ENCODE measurements around the gene SORBS2.
"Not testable (repeated sequence)": the region's sequence is repeated elsewhere in the genome, so short reads cannot be mapped to it uniquely, and the experiment has no call there.

SORBS2 gene

DNA sequence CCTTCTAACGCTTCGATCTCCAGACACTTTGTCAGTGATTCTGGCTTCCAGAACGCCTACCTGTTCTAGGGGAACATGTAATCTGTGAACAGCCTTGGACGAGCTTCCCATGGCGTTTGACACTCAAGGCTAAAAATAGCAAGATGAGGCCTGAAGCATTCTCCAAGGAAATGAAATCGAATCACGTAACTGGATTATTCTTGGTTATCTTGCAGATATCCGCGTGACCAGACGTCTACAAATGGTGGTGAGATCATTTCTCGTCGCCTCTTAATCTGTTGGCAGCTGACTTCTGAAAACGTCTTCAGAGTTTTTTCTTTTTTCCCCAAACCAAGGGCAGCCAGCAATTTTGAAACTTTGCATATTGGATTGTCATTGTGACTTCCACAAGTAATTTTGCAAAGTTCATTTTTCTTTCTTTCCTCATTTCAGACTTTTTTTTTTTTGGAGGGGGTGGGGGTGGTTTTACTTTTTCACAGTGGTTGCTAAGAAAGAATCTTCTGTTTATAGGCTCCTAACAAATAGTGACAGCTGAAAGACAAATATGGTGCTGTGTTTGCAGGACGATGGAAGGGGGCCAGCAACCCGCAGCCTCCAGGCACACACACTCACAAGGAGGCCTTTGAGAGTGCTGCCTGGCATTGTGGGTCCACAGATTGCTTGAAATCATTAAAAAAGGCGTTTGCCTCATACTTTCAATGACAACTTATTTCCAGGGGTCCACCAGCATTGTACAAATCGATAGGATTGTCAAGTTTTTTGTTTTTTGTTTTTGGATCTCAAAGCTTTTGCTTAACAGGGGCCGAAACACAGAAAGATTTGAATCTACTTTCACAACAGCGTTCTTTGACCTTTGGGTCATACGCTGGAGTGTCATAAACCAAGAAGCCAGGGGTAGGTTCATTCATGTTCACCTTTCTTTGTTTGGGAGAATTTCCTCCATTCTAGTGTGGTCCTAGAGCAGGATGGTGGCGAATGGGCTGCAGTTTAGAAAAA is 244.3 kb downstream of the SORBS2 start:
- in situ Hi-C loops (cut with HindIII; ENCODE audit: low sequenced_read_pairs): no loop called here

DNA sequence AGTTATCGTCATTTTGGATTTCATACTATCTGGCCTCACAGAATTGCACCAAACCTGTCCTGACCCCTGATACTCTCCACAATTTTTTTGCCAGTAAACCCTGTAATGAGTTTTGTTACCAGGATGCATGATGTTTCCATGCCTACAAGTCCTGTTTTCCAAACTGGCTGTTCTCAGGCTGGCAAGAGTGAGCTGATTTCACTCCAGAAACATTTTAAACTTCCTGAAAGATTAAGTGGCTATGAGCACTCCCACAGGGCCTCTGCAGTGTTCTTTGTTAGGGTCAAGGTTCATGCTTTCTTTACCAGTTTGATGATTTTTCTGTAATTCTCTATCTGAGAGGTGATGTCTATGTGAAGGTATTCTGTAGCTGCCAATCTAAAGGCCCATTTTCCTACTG is 245.0 kb downstream of the SORBS2 start:
- in situ Hi-C loops (cut with HindIII; ENCODE audit: low sequenced_read_pairs): no loop called here

DNA sequence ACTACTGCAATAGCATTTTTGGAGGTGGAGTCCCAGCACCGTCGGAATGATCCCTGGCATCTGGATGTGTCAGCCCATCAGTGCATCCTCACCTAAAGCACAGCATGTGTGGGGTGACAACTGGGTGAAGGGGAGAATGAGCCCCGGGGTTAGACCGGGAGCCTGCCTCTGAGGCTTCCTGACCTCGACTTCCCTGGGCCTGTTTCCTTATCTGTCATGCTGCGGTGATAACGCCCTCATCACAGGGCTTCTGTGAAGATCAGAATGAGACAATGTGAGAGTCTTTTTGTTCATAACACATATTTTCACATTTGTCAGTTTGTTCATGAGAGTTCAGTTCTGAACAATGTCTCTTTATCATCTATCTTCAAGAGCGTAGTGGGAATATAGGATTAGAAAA is 245.6 kb downstream of the SORBS2 start:
- in situ Hi-C loops (cut with HindIII; ENCODE audit: low sequenced_read_pairs): no loop called here

DNA sequence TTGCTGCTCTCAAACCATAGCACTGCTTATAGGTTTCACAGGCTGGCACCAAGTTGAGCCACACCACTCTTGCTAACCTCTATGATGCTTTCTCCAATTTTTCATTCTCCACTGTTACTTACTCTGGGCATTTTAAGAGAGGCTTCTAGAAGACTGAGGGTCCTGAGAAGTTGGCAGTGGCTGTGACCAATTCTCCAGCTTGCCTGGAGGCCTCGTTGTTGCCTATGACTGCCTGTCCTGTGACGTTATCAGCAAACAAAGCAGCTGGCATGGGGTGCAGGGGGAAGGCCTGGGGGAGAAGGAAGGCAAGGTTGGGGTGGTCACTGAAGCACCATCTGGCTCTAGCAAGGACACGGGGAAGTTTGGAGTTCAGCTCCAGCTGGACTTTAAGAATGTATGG is 246.3 kb downstream of the SORBS2 start:
- in situ Hi-C loops (cut with HindIII; ENCODE audit: low sequenced_read_pairs): no loop called here

DNA sequence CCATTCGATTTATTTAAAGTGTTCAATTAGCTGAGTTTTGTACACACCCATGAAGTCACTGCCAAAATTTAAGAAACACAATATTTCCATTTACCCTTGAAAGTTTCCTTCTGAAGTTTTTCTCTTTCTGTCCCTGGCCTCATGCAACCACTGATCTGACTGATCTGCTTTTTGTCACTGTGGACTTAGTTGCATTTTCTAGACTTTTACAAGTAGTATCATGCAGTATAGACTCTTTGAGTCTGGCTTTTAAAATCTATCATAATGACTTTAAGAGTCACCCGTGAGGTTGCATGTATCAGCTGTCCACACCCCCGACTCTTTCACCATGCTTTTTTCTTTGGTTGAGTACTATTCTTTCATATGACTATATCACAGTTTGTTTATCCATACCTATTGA is 247.6 kb downstream of the SORBS2 start:
- in situ Hi-C loops (cut with HindIII; ENCODE audit: low sequenced_read_pairs): no loop called here

DNA sequence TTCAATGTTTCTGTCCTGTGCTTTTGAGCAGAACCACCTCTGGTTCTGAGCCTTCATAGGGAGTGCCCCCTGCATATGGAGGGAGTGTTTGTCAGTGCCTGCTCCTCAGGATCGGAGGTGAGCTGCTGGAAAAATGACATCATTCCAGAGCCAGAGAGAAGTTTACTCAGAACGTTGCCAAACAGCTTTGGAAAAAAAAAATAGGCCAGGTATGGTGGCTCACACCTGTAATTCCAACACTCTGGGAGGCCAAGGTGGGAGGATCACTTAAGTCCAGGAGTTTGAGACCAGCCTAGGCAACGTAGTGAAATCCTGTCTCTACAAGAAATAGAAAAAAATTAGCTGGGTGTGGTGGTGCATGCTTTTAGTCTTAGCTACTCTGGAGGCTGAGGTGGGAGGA is 249.5 kb downstream of the SORBS2 start:
- in situ Hi-C loops (cut with HindIII; ENCODE audit: low sequenced_read_pairs): no loop called here

DNA sequence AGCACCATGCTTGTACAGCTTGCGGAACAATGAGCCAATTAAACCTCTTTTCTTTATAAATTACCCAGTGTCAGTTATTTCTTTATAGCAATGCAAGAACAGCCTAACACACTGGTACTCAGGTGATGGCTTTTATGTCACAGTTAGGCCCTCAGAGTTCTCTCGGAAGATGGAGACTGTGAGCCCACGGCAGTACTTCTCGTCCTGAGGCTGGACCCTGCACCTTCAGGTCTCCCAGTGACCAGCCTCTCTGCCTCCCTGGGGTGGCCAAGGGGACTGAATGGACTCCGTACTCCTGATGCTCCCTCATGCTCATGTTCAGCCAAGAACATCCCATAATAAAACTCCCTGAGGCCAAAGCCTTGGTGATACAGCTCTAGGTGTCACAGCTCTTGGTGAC is 251.7 kb downstream of the SORBS2 start:
- in situ Hi-C loops (cut with HindIII; ENCODE audit: low sequenced_read_pairs): no loop called here

DNA sequence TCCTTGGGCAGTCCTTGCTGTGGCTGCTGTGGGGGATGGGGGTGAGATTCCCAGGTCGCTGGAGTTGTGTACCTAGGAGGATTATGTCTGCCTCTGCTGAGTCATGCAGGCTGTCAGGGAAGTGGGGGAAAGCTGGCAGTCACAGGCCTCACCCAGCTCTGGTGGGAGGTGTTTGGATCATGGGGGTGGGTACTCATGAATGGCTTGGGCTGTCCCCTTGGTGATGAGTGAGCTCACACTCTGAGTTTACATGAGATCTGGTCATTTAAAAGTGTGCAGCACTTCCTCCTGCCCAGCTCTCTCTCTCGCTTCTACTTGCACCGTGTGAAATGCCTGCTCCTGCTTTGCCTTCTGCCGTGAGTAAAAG is 252.1 kb downstream of the SORBS2 start:
- in situ Hi-C loops (cut with HindIII; ENCODE audit: low sequenced_read_pairs): no loop called here

DNA sequence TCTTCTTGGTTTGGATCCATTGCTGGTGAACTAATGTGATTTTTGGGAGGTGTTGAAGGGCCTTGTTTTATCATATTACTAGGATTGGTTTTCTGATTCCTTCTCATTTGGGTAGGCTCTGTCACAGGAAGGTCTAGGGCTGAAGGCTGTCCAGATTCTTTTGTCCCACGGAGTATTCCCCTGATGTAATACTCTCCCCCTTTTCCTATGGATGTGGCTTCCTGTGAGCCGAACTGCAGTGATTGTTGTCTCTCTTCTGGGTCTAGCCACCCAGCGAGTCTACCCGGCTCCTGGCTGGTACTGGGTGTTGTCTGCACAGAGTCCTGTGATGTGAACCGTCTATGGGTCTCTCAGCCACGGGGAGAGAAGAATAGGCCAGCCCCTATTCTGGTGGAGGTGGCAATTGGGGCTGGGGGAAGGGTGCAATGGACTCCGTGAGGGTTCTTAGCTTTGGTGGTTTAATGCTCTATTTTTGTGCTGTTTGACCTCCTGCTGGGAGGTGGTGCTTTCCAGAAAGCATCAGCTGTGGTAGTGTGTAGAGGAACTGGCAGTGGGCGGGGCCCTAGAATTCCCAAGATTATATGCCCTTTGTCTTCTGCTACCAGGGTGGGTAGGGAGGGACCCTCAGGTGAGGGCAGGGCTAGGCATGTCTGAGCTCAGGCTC is 252.6 kb downstream of the SORBS2 start:
- in situ Hi-C loops (cut with HindIII; ENCODE audit: low sequenced_read_pairs): not testable (repeated sequence)

DNA sequence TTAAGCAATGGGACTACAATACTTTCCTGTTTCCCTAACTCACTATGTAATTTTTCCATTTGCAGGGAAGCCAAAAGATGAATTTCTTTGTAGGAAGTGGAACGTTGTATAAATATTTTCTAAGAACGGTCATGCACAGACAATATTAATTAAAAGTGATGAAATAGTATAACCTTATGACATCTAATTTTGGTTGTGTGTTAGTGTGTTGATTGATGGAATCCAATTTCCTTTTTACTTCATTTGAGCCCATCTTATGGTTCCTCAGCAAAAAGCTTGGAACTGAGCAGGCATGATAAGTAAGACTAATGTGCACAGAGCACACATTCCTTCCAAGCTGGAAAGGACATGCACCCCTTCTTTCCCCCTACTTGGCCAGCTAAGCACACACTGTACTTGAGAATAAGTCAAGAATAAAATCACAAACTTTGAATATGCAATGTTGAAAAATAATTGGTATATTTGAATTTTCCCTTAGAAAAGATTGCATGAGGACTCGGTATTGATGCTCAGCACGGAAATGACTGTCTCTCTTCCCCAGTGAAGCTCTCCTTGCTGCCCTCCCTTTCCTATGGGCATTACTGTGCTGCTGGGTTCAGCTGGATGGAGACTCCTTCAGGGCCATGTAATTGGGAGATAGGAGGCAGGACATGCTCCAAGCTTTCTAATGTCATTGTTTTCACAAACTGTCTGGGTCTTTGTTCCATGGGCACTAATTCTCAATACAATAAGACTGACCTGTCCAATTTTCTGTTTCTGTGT is 257.4 kb downstream of the SORBS2 start:
- in situ Hi-C loops (cut with HindIII; ENCODE audit: low sequenced_read_pairs): no loop called here

DNA sequence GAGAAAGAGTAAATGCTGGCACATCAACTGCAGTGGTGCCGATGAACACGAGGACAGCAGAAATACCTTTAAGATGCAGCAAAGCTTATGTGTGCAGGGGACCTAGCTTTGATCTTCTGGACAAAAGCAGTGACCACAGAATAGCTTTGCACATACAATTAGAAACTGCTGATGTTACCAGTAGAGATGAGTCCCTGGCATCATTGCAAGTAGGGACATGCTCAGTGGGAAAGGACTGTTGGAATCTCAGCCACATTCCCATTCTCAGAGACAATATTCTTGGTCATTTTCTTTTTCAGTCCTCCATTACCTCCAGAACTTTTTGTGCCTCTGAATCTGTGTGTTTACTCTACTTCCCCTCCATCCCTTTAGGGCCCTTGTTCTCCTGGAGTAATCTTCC is 259.7 kb downstream of the SORBS2 start:
- in situ Hi-C loops (cut with HindIII; ENCODE audit: low sequenced_read_pairs): no loop called here

DNA sequence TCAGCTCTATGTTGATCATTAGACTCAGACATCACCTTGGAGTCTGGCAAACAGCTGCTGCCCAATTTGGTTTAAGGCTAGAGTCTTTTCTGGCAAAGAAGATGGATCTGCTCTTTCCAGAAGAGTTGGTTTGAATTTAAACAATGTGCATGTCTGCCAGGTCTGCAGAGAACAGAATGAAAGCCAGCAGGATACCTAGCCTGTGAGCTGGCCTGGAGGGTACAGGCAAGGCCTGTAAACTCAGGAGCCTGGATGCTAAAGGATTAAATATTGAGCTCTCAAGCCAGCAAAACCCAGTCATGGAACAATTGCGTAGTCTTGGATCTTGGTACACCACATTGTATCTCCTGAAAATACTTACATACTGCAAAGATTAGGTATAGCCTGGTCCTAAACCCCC is 261.1 kb downstream of the SORBS2 start:
- in situ Hi-C loops (cut with HindIII; ENCODE audit: low sequenced_read_pairs): no loop called here

DNA sequence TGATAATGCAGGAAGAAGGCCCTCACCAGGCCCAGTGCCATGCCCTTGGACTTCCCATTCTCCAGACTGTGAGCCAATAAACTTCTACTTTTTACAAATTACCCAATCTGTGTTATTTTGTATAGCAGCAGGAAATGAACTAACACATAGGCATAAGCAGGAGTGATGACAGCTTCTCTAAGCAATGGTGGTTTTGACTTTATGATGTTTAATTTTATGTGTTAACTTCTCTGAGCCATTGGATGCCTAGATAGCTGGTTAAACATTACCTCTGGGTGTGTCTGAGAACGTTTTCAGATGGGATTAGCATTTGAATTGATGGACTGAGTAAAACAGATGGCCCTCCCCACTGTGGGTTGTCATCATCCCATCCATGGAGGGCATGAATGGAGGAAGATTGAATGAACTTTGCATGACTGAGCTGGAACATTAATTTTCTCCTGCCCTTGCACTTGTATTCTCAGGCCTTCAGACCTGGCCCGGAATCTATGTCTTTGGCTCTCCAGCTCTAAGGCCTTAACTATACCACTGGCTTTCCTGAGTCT is 262.8 kb downstream of the SORBS2 start:
- in situ Hi-C loops (cut with HindIII; ENCODE audit: low sequenced_read_pairs): no loop called here

DNA sequence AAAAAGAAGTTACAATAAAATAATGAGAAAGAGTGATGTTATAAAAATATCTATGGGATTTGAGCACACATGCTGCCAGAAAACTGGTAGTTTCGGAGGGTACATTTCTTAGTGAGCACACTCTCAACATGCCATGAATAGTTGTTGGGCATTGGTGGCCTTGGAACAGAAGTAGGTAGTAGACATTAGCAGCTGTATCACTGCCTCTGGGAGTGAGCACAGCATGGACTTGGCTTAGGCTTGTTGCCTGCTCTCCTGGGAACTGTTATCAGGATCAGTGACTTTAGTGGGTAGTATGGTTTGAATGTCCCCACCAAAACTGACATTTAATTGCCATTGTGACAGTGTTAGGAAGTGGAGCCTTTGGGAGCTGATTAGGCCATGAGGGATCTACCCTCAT is 263.4 kb downstream of the SORBS2 start:
- in situ Hi-C loops (cut with HindIII; ENCODE audit: low sequenced_read_pairs): no loop called here

DNA sequence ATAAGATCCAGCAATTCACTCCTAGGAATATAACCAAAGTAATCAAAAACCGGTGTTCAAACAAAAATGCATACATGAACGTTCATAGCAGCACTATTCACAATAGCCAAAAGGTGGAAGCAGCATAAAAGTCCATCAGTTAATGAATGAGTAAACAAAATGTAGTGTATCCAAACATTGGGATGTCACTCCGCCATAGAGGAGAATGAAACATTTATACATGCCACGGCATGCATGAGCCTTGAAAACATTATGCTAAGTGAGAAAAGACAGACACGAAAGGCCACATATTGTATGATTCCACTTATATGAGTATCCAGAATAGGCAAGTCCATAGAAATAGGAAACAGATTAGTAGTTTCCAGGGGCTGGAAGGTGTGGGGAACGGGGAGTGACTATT is 265.7 kb downstream of the SORBS2 start:
- in situ Hi-C loops (cut with HindIII; ENCODE audit: low sequenced_read_pairs): no loop called here

DNA sequence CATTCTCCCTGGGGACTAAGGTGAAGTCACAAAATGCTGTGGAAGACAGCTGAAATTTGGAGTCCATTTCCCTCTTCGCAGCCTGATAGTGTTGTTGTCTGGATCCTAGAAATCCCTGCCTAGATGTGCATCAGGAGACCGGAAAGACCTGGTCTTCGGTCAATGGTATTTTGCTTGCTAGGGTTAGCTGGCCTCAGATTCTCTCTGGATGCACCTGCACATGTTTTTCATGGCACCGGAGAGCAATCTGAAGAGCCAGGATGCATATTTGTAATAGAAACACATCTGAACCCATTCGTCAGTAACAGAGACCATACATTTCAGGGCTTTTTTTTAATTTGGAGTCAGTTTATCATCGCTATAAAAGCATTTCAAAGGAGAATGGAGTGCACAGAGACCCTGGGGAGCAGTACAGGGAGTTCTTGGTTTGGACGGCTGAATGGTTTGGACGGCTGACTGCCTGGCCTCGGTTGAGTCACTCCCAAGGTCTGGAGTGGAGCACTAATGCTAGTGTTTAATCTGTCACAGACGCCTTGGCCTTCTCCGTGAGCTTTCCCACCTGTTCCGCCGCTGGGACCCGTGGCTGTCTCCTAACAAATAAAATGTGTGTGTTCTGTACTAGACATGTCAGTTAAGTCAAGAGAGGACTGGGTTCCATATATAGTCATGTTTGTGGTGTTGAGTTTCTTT is 269.2 kb downstream of the SORBS2 start:
- in situ Hi-C loops (cut with HindIII; ENCODE audit: low sequenced_read_pairs): no loop called here

DNA sequence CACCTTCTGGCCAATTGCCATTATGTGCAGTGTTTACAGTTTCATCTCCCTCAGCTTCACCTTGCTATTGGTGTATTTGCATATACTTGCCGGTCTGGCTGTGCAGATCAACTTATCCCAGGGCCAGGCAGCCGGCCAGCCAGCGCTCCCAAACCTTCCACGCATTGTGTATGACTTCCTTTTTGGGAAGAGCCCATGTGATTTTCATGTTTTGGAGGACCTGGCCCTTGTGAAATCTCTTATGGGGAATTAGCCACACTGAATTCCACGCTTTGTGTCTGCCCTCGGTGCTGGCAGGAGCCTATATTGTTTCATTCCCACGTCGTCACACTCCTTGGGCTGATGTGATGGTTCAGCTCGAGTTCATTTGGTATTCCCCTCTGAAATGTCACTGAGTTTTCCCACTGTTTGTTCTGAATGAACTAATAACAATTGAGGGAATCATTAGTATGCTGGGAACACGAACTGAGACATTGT is 270.7 kb downstream of the SORBS2 start:
- in situ Hi-C loops (cut with HindIII; ENCODE audit: low sequenced_read_pairs): no loop called here

DNA sequence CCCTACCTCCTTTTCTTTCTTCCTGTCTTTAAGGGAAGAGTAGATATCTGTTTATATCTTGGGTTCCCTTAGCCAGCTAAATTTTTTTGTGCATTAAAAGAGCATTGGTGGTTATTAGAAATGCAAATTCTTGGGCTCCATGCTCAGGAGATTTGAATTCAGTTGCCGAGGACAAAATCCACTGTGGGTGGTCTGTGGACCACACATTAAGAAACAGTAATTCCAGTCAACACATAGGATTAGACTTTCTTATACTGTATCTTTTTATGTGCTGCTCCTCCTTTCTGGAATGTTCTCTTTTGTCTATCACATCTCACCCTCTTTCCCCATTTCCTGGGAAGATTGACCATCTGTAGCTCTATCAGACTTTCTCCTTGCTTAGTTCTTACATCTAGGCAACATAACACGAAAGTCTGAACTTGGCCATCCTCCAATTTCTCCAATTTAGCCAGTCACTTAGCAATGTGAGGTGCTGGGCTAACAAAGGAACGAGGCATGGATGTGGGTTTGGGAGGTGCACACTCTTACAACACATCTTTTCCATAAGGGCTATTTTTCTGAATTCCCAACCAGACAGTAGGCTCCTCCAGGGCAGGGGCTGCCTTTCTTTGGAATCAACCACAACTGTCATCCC is 271.4 kb downstream of the SORBS2 start:
- in situ Hi-C loops (cut with HindIII; ENCODE audit: low sequenced_read_pairs): no loop called here

DNA sequence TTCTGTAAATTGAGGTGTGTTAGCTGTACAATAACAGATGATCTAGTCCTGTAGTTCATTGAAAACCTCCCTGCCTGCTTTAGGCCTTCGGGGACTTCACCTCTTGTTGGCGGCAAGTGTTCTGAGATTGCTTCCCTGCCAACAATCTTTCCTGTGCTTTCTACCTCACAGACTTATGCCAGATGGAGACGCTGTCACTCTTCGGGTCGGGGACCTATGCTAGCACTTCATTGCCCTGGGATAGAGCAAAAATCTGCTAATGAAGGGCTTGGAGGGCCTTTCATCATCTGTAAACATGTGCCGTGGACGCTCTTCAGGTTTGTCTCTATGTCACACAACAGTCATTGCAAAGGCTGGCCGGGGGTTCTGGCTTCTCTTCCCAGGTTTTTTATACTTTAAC is 272.0 kb downstream of the SORBS2 start:
- in situ Hi-C loops (cut with HindIII; ENCODE audit: low sequenced_read_pairs): no loop called here

DNA sequence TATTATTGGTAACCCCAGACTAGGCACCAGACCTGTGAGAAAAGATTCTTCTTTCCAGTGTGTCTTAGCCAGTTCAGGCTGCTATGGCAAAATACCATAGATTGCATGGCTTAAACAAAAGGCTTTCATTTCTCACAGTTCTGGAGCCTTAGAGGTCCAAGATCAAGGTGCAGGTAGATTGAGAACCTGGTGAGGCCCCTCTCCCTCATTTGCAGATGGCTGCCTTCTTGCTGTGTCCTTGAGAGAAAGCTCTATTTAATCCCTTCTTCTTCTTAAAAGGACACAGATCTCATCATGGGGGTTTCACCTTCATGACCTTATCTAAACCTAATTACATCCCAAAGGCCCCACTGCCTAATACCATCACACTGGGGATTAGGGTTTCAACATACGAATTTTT is 273.2 kb downstream of the SORBS2 start:
- in situ Hi-C loops (cut with HindIII; ENCODE audit: low sequenced_read_pairs): no loop called here

Measured in DLD1 (cell line).